Hindlimb muscle (tissue), 1 donor: ENCODE data around the gene KDM4B. TPM values are rescaled to one million over a fixed set of nuclear protein-coding genes. Genes with fewer than 3 reads are reported as not detected.
"Not testable (repeated sequence)": the region's sequence is repeated elsewhere in the genome, so short reads cannot be mapped to it uniquely, and the experiment has no call there.

Experiments used
- DNase-seq: peaks from one replicate; pipeline ENCODE4 v3.0.0-alpha.2; 2013
- polyA plus RNA-seq: library from polyadenylated mRNA; unstranded; fragments of 120-200 nt; gene quantifications from one replicate; pipeline ENCODE4 v1.2.1, GENCODE V29; 2013; ENCODE audit not compliant: insufficient read length

The KDM4B gene
- polyA plus RNA-seq, 1 donor, result 26.1 TPM

DNA sequence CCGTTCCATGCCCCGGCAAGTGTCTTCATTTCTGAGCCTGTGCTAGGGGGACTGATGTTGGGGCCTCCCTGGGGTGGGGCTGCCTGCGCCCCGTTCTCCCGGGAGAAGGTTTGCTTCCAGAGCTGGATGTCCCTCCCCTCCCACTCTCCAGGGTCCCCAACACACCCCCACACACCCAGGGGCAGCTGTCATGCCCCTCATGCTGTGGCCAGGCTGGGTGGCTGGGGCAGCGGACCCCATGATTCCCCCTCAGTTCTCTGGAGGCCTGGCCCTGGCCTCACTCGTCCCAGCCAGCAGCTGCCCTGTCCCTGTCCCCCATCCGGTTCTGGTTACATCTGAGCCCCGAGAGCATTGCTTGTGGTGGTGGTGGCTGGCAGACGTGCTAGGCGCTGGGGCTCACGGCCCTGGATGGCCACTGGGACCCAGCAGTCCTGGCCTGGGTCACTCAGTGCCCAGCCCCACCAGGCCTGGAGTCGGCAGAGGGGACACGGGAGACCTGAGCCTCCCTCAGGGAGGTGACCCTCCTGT lies 184.8 kb downstream of the KDM4B start:
- DNase-seq, result no peak

- DNase-seq, result no peak
Observed at GRCh38 chr19:5154129-5154798, 185.4 kb downstream of the KDM4B start.

- DNase-seq, result no peak
Observed at GRCh38 chr19:5154799-5155426, 186.0 kb downstream of the KDM4B start.

- DNase-seq, result no peak
Observed at GRCh38 chr19:5155586-5156210, 186.8 kb downstream of the KDM4B start.

- DNase-seq, result no peak
Observed at GRCh38 chr19:5156231-5156986, 187.5 kb downstream of the KDM4B start.

DNA sequence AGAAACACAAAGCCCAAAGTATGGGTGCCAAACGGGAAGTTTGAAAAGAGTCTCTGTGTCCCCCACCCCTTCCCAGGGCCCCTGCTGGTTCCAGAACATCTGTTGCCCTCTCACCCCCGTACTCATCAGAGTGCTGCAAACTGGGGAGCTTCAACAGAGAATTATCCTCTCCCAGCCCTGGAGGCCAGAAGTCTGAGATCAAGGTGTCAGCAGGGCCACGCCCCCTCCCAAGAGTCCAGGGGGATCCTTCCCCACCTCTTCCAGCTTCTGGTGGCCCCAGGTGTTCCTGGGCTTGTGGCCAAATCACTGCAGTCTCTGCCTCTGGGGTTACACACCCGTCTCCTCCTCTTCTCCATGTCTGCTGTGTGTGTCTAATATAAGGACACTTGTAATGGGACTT lies 188.3 kb downstream of the KDM4B start:
- no peak for DNase-seq

DNA sequence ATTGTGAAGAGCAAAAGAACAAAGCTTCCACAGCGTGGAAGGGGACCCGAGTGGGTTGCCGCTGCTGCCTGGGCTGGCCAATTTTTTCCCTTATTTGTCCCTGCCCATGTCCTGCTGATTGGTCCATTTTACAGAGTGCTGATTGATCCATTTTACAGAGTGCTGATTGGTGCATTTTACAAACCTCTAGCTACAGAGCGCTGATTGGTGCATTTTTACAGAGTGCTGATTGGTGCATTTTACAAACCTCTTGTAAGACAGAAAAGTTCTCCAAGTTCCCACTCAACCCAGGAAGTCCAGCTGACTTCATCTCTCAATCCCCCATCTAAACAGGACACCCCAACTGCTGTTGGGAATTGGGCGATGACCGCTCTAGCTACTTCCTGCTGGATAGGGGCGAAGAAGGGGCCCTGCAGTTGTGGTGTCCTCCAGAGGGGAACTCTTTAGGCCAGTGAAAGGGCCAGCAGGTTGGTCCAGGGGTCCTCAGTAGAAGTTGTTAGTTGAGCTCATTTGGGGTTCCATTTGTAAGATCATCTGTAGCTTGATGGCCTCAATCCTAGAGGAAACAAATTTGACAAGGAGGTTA lies 189.7 kb downstream of the KDM4B start:
- not testable (repeated sequence) for DNase-seq

- not testable (repeated sequence) for DNase-seq
Observed at GRCh38 chr19:5160158-5160795, 191.4 kb downstream of the KDM4B start.

DNA sequence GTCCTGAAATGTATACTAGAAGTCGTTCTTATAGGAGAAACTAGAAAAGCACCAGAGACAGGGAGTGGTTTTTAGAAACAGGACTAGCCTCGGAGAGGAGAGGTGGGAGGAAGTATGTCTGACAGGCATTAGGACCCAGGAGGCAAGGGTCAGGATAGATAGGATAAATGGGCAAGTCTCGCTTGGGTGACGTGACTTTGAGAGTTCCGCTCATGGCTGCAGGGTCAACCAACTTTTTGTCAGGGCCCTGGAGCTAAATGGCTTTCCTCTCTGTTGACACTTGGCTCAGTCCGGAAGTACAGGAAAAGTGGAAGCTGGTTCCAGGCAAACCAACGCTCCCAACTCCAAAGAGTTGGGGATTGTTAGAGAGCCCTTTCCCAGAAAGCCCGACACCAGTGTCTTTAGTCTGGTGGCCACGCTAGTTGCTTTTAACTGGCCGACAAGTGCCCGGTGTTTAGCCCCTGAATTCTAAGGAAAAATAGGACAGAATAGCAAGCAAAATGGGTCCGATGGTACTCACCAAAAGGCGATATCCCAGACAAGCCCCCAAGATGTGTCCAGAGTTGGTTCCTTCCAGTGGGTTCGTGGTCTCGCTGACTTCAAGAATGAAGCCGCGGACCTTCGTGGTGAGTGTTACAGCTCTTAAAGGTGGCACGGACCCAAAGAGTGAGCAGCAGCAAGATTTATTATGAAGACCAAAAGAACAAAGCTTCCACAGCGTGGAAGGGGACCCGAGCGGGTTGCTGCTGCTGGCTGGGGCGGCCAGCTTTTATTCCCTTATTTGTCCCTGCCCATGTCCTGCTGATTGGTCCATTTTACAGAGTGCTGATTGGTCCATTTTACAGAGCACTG lies 196.2 kb downstream of the KDM4B start:
- DNase-seq, result not testable (repeated sequence)

DNA sequence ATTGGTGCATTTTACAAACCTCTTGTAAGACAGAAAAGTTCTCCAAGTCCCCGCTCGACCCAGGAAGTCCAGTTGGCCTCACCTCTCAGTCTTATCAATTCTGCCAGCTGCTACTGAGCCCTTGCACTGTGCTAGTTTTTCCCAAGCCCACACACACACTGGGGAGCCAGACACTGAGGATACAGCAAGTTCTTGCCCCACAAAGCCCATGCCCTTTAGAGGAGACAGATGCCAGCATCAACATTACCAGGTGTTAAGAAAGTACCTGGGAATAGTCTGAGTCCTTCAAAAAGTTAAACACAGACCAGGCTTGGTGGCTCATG lies 196.7 kb downstream of the KDM4B start:
- no peak for DNase-seq

- DNase-seq, result no peak
Observed at GRCh38 chr19:5166262-5166661, 197.3 kb downstream of the KDM4B start.

GRCh38 chr19:5170329-5170745 lies 201.4 kb downstream of the KDM4B start:
- DNase-seq, result no peak

- DNase-seq, result no peak
Observed at GRCh38 chr19:5171711-5172110, 202.8 kb downstream of the KDM4B start.

GRCh38 chr19:5172859-5173630 lies 204.1 kb downstream of the KDM4B start:
- no peak for DNase-seq

DNA sequence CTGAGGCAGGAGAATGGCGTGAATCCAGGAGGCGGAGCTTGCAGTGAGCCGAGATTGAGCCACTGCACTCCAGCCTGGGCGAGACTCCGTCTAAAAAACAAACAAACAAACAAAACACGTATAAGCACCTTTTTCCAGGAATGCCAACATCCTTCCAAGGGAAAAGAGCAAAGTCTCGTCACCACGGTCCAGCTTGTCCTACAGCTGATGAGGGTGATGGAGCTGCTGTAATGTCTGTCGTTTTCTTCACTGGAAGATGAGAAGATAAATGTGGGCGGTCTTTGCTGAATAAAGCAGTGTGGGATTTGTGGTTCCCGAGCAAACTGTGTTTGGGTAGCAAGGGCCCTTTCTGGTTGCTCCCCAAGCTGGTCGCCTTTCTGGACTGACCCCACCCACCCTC lies 205.1 kb downstream of the KDM4B start:
- DNase-seq, result no peak

- DNase-seq, result no peak
Observed at GRCh38 chr19:5177745-5178450, 209.0 kb downstream of the KDM4B start.

- DNase-seq, result no peak
Observed at GRCh38 chr19:5178841-5179240, 209.9 kb downstream of the KDM4B start.

DNA sequence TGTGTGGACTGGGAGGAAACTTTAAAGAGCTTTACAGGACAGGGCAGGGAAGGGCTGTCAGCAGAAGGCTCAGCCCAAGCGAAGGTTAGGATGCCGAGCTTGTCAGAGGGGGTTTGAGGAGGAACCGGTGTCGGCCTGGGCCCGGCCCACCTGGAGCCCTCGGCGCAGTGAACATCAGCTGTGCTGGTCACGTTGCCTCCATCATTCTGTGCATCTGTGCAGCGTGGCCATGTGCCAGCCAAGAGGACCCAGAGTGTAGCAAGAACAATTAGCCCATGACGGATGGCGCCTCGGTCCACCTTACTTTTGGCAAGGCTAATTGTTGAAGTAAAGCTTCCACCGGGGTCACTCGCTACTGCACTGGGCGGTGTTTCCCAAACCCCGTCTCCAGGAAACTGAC lies 210.3 kb downstream of the KDM4B start:
- DNase-seq, result no peak

DNA sequence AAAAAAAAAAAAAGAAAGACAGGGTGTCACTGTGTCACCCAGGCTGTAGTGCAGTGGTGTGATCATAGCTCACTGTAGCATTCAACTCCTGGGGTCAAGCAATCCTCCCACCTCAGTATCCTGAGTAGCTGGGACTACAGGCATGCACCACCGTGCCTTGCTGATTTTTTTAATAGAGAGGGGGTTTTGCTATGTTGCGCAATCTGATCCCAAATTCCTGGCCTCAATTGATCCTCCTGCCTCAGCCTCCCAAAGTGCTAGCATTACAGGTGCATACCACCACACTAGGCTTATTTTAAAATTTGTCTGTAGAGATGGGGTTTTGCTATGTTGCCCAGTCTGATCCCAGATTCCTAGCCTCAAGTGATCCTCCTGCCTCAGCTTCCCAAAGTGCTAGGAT lies 212.4 kb downstream of the KDM4B start:
- no peak for DNase-seq

DNA sequence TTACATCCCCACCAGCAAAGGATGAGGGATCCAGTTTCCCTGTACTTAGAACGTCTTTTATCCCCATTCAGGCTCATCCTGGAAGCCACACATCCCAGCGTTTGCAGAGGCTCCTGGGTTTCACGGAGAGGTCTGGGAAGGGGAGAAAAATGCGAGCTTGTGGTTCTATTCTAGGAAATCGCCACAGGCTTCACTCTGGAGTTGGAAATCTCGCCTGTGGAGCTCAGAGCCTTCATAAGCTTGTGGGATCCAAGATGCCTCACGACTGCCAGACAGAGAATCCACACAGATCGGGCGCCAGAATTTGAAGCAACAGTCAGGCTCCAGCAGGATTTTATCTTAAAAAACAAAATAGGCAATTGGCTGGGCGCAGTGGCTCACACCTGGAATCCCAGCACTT lies 213.8 kb downstream of the KDM4B start:
- peak; percentile 36 for DNase-seq
